HEK293T (cell line): ENCODE measurements around the gene ACSF3.

ENCODE experiments used
- ELF4 ChIP-seq: fragments of 450-650 bp; IDR thresholded peaks from 2 replicates; pipeline ENCODE4 v1.6.1; 2017; ENCODE audit warnings: antibody characterized with exemption
- FOXA1 ChIP-seq: fragments of 450-650 bp; IDR thresholded peaks from 2 replicates; pipeline ENCODE4 v1.6.1; 2016; ENCODE audit warnings: mild to moderate bottlenecking
- FOXK2 ChIP-seq: fragments of 450-650 bp; IDR thresholded peaks from 2 replicates; pipeline ENCODE4 v1.6.1; 2016; ENCODE audit warnings: mild to moderate bottlenecking
- FOXM1 ChIP-seq: fragments of 450-650 bp; IDR thresholded peaks from 2 replicates; pipeline ENCODE4 v1.6.1; 2017; ENCODE audit warnings: mild to moderate bottlenecking, borderline replicate concordance
- HDGF ChIP-seq: fragments of 450-650 bp; IDR thresholded peaks from 2 replicates; pipeline ENCODE4 v1.6.1; 2017; ENCODE audit warnings: antibody characterized with exemption, borderline replicate concordance
- LEF1 ChIP-seq: fragments of 450-650 bp; IDR thresholded peaks from 2 replicates; pipeline ENCODE4 v1.6.1; 2017; ENCODE audit warnings: mild to moderate bottlenecking, borderline replicate concordance
- NFRKB ChIP-seq: fragments of 450-650 bp; IDR thresholded peaks from 2 replicates; pipeline ENCODE4 v1.6.1; 2016; ENCODE audit warnings: mild to moderate bottlenecking, moderate library complexity
- SP1 ChIP-seq: fragments of 450-650 bp; IDR thresholded peaks from 2 replicates; pipeline ENCODE4 v1.6.1; 2017
- SUZ12 ChIP-seq: fragments of 450-650 bp; IDR thresholded peaks from 2 replicates; pipeline ENCODE4 v1.6.1; 2016; ENCODE audit warnings: mild to moderate bottlenecking
- TARDBP ChIP-seq: fragments of 450-650 bp; IDR thresholded peaks from 2 replicates; pipeline ENCODE4 v1.6.1; 2016
- ZNF384 ChIP-seq: fragments of 450-650 bp; IDR thresholded peaks from 2 replicates; pipeline ENCODE4 v1.6.1; 2016

DNA sequence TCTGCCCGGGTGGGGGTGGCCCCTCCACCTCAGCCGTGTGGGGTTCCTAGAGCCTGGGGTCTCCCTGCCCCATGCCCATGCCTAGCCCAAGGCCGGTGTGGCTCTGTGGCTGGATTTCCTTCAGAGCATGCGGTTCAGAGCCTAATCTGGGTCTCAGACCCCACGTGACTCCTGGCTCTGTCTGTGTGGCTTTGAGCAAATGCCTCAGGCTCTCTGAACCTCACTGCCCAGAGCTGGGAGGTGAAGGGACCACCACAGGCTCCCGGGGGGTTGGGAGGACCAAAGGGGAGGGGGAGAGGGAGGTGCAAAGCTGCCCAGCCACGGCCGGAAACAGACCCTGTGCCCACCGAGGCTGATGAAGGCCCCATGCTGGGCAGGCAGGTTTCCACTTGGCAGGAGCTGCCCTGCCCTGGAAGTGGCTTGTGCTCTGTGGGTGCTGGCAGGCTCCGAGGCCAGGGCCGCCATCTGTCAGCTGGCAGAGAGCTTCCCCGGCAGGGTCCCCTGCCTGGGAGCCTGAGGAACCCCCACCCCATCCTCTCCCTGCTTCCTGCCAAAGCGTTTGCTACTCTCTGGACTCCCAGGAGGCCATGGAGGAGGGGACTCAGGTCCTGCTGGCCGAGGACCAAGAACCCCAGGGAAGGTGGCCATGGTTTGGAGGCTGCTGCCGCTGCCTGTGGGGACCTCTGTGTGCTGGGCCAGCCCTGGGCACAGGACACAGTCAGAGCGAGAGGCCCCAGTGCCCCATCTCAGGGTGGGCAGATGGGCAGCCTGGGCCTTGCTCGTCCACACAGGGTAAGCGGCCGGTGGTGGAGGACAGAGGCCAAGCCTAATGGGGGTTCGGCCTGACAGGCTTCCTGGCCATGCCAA lies 81.9 kb downstream of the ACSF3 start:
- TF ChIP-seq HDGF, result no peak
- TF ChIP-seq FOXK2, result no peak
- no peak for TF ChIP-seq SP1
- no peak for TF ChIP-seq FOXA1
- TF ChIP-seq FOXM1, result no peak
- TF ChIP-seq ZNF384, result no peak
- no peak for TF ChIP-seq SUZ12
- no peak for TF ChIP-seq NFRKB
- TF ChIP-seq LEF1, result no peak
- no peak for TF ChIP-seq ELF4
- TF ChIP-seq TARDBP, result no peak
